Spleen (tissue), 11 donors: ENCODE results near the gene TRIM2. TPM values are rescaled to one million over a fixed set of nuclear protein-coding genes. Genes with fewer than 3 reads are reported as not detected.

Source experiments
- DNase-seq: peaks from one replicate; pipeline ENCODE4 v3.0.0-alpha.2; 2020
- H3K27ac ChIP-seq, 8 donors: fragments of 200-600 bp; sonication (generic) in 7 of 8; 1 replicate in 4 of 8; 2 replicates in 4 of 8; pipeline versions ENCODE4 v1.5.0 to v1.8.0; 2016 to 2021; ENCODE audit warnings: inconsistent platforms in 4 of 8, mild to moderate bottlenecking in 4 of 8, moderate library complexity in 1 of 8
- H3K27me3 ChIP-seq, 7 donors: fragments of 200-600 bp; sonication (generic) in 6 of 7; replicated peaks in 1 of 7; 1 replicate in 4 of 7; 2 replicates in 3 of 7; pipeline versions ENCODE4 v1.5.0 to v1.8.0; 2016 to 2021; ENCODE audit warnings: inconsistent platforms in 3 of 7, mild to moderate bottlenecking in 1 of 7
- H3K36me3 ChIP-seq, 6 donors: fragments of 200-600 bp; sonication (generic) in 5 of 6; 1 replicate in 4 of 6; 2 replicates in 2 of 6; pipeline versions ENCODE4 v1.5.0 to v1.8.0; 2016 to 2021; ENCODE audit warnings: inconsistent platforms in 2 of 6
- H3K4me1 ChIP-seq, 6 donors: fragments of 200-600 bp; sonication (generic) in 5 of 6; 1 replicate in 3 of 6; 2 replicates in 3 of 6; pipeline versions ENCODE4 v1.5.0 to v1.8.0; 2016 to 2021; ENCODE audit warnings: inconsistent platforms in 3 of 6
- H3K4me3 ChIP-seq, 8 donors: fragments of 200-600 bp; sonication (generic) in 7 of 8; 1 replicate in 4 of 8; 2 replicates in 4 of 8; pipeline versions ENCODE4 v1.5.0 to v1.8.0; 2016 to 2021; ENCODE audit warnings: inconsistent platforms in 4 of 8, mild to moderate bottlenecking in 4 of 8, moderate library complexity in 2 of 8
- H3K9me3 ChIP-seq, 8 donors: fragments of 200-600 bp; sonication (generic) in 7 of 8; 1 replicate in 4 of 8; 2 replicates in 4 of 8; pipeline versions ENCODE4 v1.5.0 to v1.8.0; 2016 to 2021; ENCODE audit warnings: inconsistent platforms in 4 of 8
- POLR2A ChIP-seq, 3 donors: fragments of 450-650 bp; IDR thresholded peaks; one replicate each; pipeline ENCODE4 v1.5.1; 2017; ENCODE audit warnings: antibody characterized with exemption in 3 of 3, mild to moderate bottlenecking in 1 of 3
- POLR2AphosphoS5 ChIP-seq, 3 donors: sonication (generic); formaldehyde crosslinking; IDR thresholded peaks; one replicate each; pipeline ENCODE4 v1.5.1; 2017; ENCODE audit warnings: antibody characterized with exemption in 3 of 3
- WGBS, 5 donors: extraction: QIAGEN DNeasy Blood & Tissue Kit in 3 of 5; methylation state at CpG; one replicate each; pipeline versions ENCODE4 v1.1.5 to v1.1.7; 2013 to 2018; 5-methylcytosine and 5-hydroxymethylcytosine counted together
- intact Hi-C: fragments of 100-400 bp; cut with DNase I; formaldehyde crosslinking; loops from one replicate; pipeline ENCODE4 v1.15.0; 2023; ENCODE audit warnings: low total_unique reads
- polyA plus RNA-seq, 3 donors: library from polyadenylated mRNA; stranded (reverse); fragments of 200-250 nt; gene quantifications; one replicate each; pipeline ENCODE4 v1.2.1, GENCODE V29; 2013
- total RNA-seq, 7 donors: library from RNA; depleted of rRNA in 3 of 7; stranded (reverse); fragments of >200 nt in 3 of 7; fragmentation: NEBNext Ultra II Directional in 4 of 7; extraction: Animal tissue kit (Norgen Biotek cat#: 25700) in 4 of 7; gene quantifications; one replicate each; pipeline versions ENCODE4 v1.1.0 to v1.2.1, GENCODE V29; 2016 to 2021
- TF ChIP-seq, protein P1 (sequence below), 11 experiments: fragments of 200-600 bp in 7 of 11; fragments of 450-650 bp in 4 of 11; sonication (generic) in 4 of 11; IDR thresholded peaks in 8 of 11; conservative IDR thresholded peaks in 3 of 11; 1 replicate in 7 of 11; 2 replicates in 4 of 11; pipeline versions ENCODE4 v1.4.0 to v1.8.0; 2016 to 2021; ENCODE audit warnings: antibody characterized with exemption in 11 of 11, inconsistent platforms in 4 of 11, mild to moderate bottlenecking in 1 of 11
- donor health status: healthy with polysubstance abuse.
- donor health status: DM: no; HTN: no; CAD: no; lungs with moderate emphysema.
- donor health status: DM: no; HTN: no; CAD: no.
- donor health status: Bipolar disorder and iron deficiency.
- donor health status: healthy.
- donor health status: DM: no; HTN: no; CAD: no.
- donor health status: DM: yes; HTN: yes; CAD: no.

TRIM2 gene
- total and polyA plus RNA-seq, 10 donors = 3.2 to 77.9 (median 45.3) TPM

DNA sequence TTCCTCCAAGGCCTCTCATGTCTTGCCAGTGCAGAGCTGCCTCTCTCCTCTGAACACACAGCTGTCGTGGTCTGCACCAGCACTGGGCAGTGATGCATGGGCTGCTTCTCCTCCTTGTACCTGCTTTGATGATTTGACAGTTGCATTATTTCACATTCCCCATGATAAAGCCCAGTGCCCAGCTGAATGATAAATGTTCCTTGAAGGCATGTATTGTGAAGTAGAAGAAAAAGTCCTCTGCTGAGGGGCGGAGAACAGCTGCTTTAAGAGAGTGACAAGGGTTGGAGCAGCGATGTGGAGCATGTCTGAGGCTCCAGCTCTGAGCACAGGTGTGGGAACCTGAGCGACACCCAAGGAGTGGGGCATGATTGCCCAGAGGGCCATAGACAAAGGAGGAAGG, 21.1 kb upstream of the TRIM2 start:
- intact Hi-C loops = no loop called here
- WGBS, 5 donors = 70 to 87% (median 81%) methylated on average over 4 of the region's 4 CpGs

DNA sequence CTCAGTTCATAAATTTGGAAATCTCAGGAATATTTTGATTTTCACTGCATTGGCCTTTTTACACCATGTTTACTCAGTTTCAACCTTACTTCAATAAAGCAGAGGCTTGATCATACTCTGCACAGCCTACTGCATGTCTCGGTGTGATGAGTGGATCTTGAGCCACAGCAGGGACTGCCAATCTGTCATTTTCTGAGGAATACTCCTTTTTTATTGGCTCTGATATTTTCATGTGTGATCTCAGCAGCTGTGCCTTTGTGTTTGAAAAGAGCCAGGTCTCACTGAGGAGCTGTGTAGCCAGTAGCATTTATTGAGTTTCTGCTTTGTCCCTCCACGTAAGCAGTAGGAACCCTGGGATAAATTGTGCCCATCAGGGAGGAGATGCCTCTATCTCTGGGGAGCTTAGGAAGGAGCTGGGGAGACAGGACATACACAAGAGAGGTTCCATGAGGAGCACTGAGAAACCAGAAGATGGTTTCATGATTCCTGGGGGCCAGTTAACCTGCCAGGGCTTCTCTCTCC, 18.9 kb upstream of the TRIM2 start:
- intact Hi-C loops = no loop called here
- H3K36me3 ChIP-seq = no peaks in the 10 kb centered on the region
- no peak for TF ChIP-seq POLR2A (IDR thresholded peaks at IDR 0.05)
- TF ChIP-seq, protein P1, sequence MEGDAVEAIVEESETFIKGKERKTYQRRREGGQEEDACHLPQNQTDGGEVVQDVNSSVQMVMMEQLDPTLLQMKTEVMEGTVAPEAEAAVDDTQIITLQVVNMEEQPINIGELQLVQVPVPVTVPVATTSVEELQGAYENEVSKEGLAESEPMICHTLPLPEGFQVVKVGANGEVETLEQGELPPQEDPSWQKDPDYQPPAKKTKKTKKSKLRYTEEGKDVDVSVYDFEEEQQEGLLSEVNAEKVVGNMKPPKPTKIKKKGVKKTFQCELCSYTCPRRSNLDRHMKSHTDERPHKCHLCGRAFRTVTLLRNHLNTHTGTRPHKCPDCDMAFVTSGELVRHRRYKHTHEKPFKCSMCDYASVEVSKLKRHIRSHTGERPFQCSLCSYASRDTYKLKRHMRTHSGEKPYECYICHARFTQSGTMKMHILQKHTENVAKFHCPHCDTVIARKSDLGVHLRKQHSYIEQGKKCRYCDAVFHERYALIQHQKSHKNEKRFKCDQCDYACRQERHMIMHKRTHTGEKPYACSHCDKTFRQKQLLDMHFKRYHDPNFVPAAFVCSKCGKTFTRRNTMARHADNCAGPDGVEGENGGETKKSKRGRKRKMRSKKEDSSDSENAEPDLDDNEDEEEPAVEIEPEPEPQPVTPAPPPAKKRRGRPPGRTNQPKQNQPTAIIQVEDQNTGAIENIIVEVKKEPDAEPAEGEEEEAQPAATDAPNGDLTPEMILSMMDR (IDR thresholded peaks at IDR 0.05 in 8 of 11, conservative IDR thresholded peaks at IDR 0.05 in 3 of 11) = no peak
- TF ChIP-seq POLR2AphosphoS5 (IDR thresholded peaks at IDR 0.05) = no peak
- H3K27me3 ChIP-seq = no peaks in the 10 kb centered on the region
- no peak for DNase-seq
- no peak overlapping the region for H3K4me3 ChIP-seq
- 70 to 98% (median 94%) methylated on average over 2 of the region's 2 CpGs for WGBS, 5 donors
- H3K9me3 ChIP-seq = no peaks in the 10 kb centered on the region
- H3K4me1 ChIP-seq = no peaks in the 10 kb centered on the region
- no peak overlapping the region for H3K27ac ChIP-seq

More for the DNA sequence above, 21.1 kb upstream of the TRIM2 start:
- no peak for DNase-seq
- no peaks in the 10 kb centered on the region for H3K4me1 ChIP-seq
- no peak overlapping the region for H3K27ac ChIP-seq
- no peaks in the 10 kb centered on the region for H3K27me3 ChIP-seq
- TF ChIP-seq POLR2A (IDR thresholded peaks at IDR 0.05) (no peak), POLR2AphosphoS5 (IDR thresholded peaks at IDR 0.05) (no peak)
- TF ChIP-seq, protein P1 (IDR thresholded peaks at IDR 0.05 in 8 of 11, conservative IDR thresholded peaks at IDR 0.05 in 3 of 11) = no peak
- no peak overlapping the region for H3K4me3 ChIP-seq
- no peaks in the 10 kb centered on the region for H3K9me3 ChIP-seq
- H3K36me3 ChIP-seq = no peaks in the 10 kb centered on the region

DNA sequence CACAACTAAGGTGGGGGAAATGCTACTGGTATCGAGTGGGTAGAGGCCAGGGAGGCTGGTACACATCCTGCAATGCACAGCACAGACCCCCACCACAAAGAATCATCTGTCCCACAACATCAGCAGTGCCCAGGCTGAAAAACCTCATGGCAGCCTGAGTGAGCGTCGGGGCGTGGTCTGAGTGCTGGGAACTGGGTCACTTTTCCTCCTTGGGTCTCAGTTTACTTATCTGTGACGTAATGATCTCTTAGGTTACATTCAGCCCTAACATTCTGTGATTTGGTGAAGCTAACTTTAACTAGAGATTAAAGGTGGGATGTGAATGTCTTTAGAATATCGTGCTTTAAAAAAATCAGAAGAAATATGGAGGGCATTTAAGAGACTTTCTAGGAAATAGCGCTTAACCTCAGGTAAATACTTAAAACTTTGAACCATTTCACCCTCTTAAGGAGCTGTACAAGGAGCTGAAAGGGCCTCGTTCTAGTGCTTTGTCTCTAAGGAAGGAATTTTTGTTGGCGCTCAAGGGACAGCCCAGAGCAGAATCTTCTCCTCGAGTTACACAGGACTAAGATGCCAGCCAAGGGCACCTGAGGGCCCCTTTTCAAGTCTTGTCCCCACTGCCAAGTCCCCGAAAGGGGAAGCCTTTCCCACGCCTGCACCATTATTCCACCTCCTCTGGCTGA, 18.1 kb upstream of the TRIM2 start:
- no peaks in the 10 kb centered on the region for H3K4me1 ChIP-seq
- no peaks in the 10 kb centered on the region for H3K9me3 ChIP-seq
- H3K36me3 ChIP-seq = no peaks in the 10 kb centered on the region
- DNase-seq = no peak
- H3K27me3 ChIP-seq = no peaks in the 10 kb centered on the region
- TF ChIP-seq, protein P1 (IDR thresholded peaks at IDR 0.05 in 8 of 11, conservative IDR thresholded peaks at IDR 0.05 in 3 of 11) = no peak
- TF ChIP-seq POLR2AphosphoS5 (IDR thresholded peaks at IDR 0.05) = no peak
- TF ChIP-seq POLR2A (IDR thresholded peaks at IDR 0.05) = no peak
- WGBS, 5 donors = 87 to 93% (median 89%) methylated on average over 12 of the region's 12 CpGs
- intact Hi-C loops = no loop called here
- H3K4me3 ChIP-seq = no peak overlapping the region
- H3K27ac ChIP-seq = no peak overlapping the region

DNA sequence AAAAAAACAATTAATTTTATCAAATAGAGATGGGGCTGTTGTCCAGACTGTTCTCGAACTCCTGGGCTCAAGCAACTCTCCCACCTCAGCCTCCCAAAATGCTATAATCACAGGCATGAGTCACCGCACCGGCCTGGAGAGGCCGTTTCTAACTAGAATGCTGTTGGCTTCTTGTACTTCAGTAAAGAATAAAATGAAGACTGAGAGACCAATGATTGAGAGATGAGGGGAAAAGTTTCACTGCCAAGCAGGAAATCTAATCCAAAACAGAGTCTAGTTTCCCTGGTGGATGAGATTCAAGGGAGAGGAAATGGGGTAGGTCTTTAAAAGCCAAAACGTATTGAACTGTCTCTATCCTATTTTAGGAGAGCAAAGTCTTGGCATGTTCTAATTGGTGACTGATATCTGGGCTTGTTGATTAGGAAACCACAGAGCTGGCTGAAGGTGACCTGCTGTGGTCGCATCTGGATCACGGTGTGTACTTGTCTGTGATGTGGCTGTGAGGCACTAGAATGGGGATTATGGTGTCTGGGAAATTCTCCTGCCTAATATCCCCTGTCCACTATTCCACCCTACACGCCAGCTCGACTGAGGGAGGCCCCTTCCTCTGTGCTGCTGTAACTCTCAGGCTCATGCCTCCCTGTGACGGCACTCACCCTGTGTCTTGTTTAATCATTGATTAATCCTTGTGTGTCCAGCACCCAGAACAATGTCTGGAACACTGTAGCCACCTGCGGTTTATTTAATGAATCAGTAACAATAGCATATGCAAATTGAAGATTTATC, 15.0 kb upstream of the TRIM2 start:
- Histone ChIP-seq H3K27me3 (no peaks in the 10 kb centered on the region), H3K4me1 (no peaks in the 10 kb centered on the region), H3K36me3 (no peaks in the 10 kb centered on the region), H3K9me3 (no peaks in the 10 kb centered on the region), H3K27ac (no peak overlapping the region), H3K4me3 (no peak overlapping the region)
- 71 to 82% (median 75%) methylated on average over 11 of the region's 11 CpGs for WGBS, 5 donors
- intact Hi-C loops = no loop called here
- no peak for DNase-seq
- TF ChIP-seq POLR2A (IDR thresholded peaks at IDR 0.05) (no peak), POLR2AphosphoS5 (IDR thresholded peaks at IDR 0.05) (no peak)
- TF ChIP-seq, protein P1 (IDR thresholded peaks at IDR 0.05 in 8 of 11, conservative IDR thresholded peaks at IDR 0.05 in 3 of 11) = no peak
